ENCODE data around the gene PCYT2.

The PCYT2 gene

GRCh38 chr17:81858967-81859905, 52.0 kb downstream of the PCYT2 start:
- in situ Hi-C loops (cut with MboI; ENCODE audit: low sequenced_read_pairs) = no loop called here

GRCh38 chr17:81858170-81858966, 52.8 kb downstream of the PCYT2 start:
- in situ Hi-C loops (cut with MboI; ENCODE audit: low sequenced_read_pairs) = no loop called here

- in situ Hi-C loops (cut with MboI; ENCODE audit: low sequenced_read_pairs) = no loop called here
Measured at GRCh38 chr17:81854974-81855774, 56.0 kb downstream of the PCYT2 start.

GRCh38 chr17:81852237-81852636, 59.0 kb downstream of the PCYT2 start:
- in situ Hi-C loops (cut with MboI; ENCODE audit: low sequenced_read_pairs) = no loop called here

- in situ Hi-C loops (cut with MboI; ENCODE audit: low sequenced_read_pairs) = no loop called here
Measured at GRCh38 chr17:81851423-81851822, 59.8 kb downstream of the PCYT2 start.

Data from HL-60/S4 treated with phorbol 12-myristate 13-acetate at 8.2 ng/mL for 4 days and 3 days (cell line).